ENCODE measurements around the gene MMRN2.
"Not testable (repeated sequence)": the region's sequence is repeated elsewhere in the genome, so short reads cannot be mapped to it uniquely, and the experiment has no call there.

GRCh38 chr10:86952697-86953096, 4.7 kb downstream of the MMRN2 start:
- TF ChIP-seq CTCF (IDR thresholded peaks at IDR 0.05); ZFX (IDR thresholded peaks at IDR 0.05; ENCODE audit: borderline replicate concordance): not testable (repeated sequence)
